Bronchial epithelial cell (primary cell): ENCODE data around the gene SLC24A3. TPM values are rescaled to one million over a fixed set of nuclear protein-coding genes. Genes with fewer than 3 reads are reported as not detected.

ENCODE experiments used
- DNase-seq: peaks from one replicate; pipeline ENCODE4 v3.0.0-alpha.2; 2010; ENCODE audit warnings: low read depth
- FAIRE-seq: peaks from 2 replicates; lab custom pipeline; 2011; peaks lifted over from hg19 to GRCh38; lab: Jason Lieb, UNC
- H3K27me3 ChIP-seq: 2 replicates; pipeline ENCODE4 v1.5.1; 2011; ENCODE audit warnings: low read length; ENCODE audit not compliant: control insufficient read depth, insufficient read depth
- H3K36me3 ChIP-seq: 2 replicates; pipeline ENCODE4 v1.5.1; 2011; ENCODE audit warnings: low read length; ENCODE audit not compliant: control insufficient read depth, insufficient read depth
- H3K4me3 ChIP-seq: 2 replicates; pipeline ENCODE4 v1.5.1; 2011; ENCODE audit warnings: mild to moderate bottlenecking, low read depth, low read length, control low read depth
- total RNA-seq: library from RNA; depleted of rRNA; stranded (reverse); fragments of >200 nt; gene quantifications from 2 replicates; pipeline ENCODE4 v1.2.1, GENCODE V29; 2014
- TF ChIP-seq, protein P1 (sequence below): IDR thresholded peaks from 2 replicates; pipeline ENCODE4 v1.5.1; 2011; ENCODE audit warnings: mild to moderate bottlenecking, moderate library complexity, low read length, control low read depth, inconsistent platforms; ENCODE audit not compliant: insufficient read depth, severe bottlenecking

SLC24A3 gene
- total RNA-seq, 1 donor from 2014 or later, result under 0.01 TPM

- no peak overlapping the region for H3K4me3 ChIP-seq
- peak; percentile 17 for DNase-seq
- no peak for FAIRE-seq
- TF ChIP-seq, protein P1, sequence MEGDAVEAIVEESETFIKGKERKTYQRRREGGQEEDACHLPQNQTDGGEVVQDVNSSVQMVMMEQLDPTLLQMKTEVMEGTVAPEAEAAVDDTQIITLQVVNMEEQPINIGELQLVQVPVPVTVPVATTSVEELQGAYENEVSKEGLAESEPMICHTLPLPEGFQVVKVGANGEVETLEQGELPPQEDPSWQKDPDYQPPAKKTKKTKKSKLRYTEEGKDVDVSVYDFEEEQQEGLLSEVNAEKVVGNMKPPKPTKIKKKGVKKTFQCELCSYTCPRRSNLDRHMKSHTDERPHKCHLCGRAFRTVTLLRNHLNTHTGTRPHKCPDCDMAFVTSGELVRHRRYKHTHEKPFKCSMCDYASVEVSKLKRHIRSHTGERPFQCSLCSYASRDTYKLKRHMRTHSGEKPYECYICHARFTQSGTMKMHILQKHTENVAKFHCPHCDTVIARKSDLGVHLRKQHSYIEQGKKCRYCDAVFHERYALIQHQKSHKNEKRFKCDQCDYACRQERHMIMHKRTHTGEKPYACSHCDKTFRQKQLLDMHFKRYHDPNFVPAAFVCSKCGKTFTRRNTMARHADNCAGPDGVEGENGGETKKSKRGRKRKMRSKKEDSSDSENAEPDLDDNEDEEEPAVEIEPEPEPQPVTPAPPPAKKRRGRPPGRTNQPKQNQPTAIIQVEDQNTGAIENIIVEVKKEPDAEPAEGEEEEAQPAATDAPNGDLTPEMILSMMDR, result no peak
- no peaks in the 10 kb centered on the region for H3K27me3 ChIP-seq
- H3K36me3 ChIP-seq, result no peaks in the 10 kb centered on the region
These were observed 353.3 kb downstream of the SLC24A3 start for GRCh38 chr20:19565736-19566135.

DNA sequence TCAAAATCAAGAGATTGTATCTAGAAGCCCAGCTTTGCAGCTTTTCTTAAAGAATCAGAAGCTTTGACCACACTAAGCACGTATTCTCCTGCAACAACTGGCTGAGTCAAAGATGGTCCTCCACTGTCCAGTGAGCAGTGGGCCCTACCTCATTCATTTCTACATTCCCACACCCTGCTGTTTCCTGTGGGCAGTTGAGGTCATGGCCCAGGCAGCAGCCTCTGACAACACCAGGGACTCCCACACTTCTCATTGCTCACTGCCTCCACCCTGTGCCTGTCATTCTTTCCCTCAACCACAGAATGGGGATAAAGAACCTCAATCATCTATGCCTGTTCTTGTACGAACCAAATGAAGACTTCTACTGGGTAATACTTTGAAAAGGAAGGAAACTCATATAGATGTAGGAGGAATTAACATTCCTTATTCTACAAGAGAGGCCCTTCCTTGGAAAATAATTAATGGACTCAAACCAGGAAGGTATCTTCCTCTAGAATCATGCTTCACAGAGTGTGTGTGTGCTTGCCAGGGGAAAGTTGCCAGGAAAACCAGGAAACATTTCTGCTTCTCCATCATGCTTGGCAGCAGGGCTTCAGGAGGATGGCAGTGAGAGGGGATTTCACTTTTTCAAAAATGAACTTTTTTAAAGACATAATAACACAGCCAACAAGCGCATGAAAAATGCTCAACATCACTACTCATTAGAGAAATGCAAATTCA is 353.9 kb downstream of the SLC24A3 start:
- Histone ChIP-seq H3K4me3 (no peak overlapping the region), H3K27me3 (no peaks in the 10 kb centered on the region), H3K36me3 (no peaks in the 10 kb centered on the region)
- no peak for FAIRE-seq
- TF ChIP-seq, protein P1, result no peak
- no peak for DNase-seq

DNA sequence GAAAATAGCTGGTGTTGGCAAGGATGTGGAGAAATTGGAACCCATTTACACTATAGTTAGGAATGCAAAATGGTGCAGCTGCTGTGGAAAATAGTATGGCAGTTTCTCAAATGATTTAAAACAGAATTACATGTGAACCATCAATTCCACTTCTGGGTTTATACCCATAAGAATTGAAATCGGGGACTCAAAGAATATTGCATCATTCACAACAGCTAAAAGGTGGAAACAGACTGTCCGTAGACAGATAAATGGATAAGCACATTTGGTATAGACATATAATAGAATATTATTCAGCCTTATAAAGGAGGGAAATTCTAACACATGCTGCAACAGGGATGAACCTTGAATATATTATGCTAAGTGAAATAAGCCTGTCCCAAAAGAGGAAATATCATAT is 355.7 kb downstream of the SLC24A3 start:
- no peak for FAIRE-seq

DNA sequence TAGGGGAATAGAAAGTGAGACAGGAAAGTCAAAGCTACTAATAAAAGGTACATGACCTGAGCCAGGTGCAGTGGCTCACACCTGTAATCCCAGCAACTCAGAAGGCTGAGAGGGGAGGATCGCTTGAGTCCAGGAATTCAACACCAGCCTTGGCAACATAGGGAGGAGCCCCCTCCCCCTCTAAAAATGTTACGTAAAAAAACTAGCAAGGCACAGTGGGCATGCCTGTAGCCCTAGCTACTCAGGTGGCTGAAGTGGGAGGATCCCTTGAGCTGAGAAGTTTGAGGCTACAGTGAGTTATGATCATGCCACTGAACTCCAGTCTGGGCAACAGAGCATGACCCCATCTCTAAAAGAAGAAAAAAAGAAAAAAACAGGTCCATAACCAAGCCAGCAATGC is 359.6 kb downstream of the SLC24A3 start:
- TF ChIP-seq, protein P1, result no peak
- H3K27me3 ChIP-seq, result no peaks in the 10 kb centered on the region
- DNase-seq, result no peak
- no peak for FAIRE-seq
- no peaks in the 10 kb centered on the region for H3K36me3 ChIP-seq
- no peak overlapping the region for H3K4me3 ChIP-seq

More for the DNA sequence above, 355.7 kb downstream of the SLC24A3 start:
- no peak overlapping the region for H3K4me3 ChIP-seq
- H3K36me3 ChIP-seq, result no peaks in the 10 kb centered on the region
- H3K27me3 ChIP-seq, result no peaks in the 10 kb centered on the region
- TF ChIP-seq, protein P1, result no peak
- no peak for DNase-seq

- H3K27me3 ChIP-seq, result no peaks in the 10 kb centered on the region
- H3K4me3 ChIP-seq, result no peak overlapping the region
These were observed 365.2 kb downstream of the SLC24A3 start for GRCh38 chr20:19577692-19578091.

More at GRCh38 chr20:19577692-19578091, 365.2 kb downstream of the SLC24A3 start:
- DNase-seq (no peak), FAIRE-seq (no peak)
- TF ChIP-seq, protein P1, result no peak
- H3K36me3 ChIP-seq, result no peaks in the 10 kb centered on the region
